ENCODE results near the gene BCAR3. TPM values are rescaled to one million over a fixed set of nuclear protein-coding genes. Genes with fewer than 3 reads are reported as not detected.

BCAR3 gene
- total and polyA plus RNA-seq, 2 experiments from 2014 or later: 22.6 to 23.7 TPM

- Histone ChIP-seq H2AFZ (no peak overlapping the region), H3K4me3 (no peak overlapping the region), H3K4me2 (no peak overlapping the region), H3K4me1 (ENCODE audit: insufficient read depth) (peaks cover 67% of the 10 kb centered on the region), H3K36me3 (replicated peaks; ENCODE audit: insufficient read depth, low read depth) (no peaks in the 10 kb centered on the region), H3K79me2 (peaks cover 60% of the 10 kb centered on the region), H4K20me1 (ENCODE audit: insufficient read depth, poor library complexity, severe bottlenecking) (no peaks in the 10 kb centered on the region), H3K9me3 (ENCODE audit: low read depth) (no peaks in the 10 kb centered on the region), H3K27ac (peak overlapping the region; percentile 94), H3K27me3 (no peaks in the 10 kb centered on the region), H3K9me2 (replicated peaks; ENCODE audit: insufficient read depth) (no peaks in the 10 kb centered on the region)
- no peak for DNase-seq (ENCODE audit: low spot score)
- 75% methylated on average over 6 of the region's 6 CpGs for WGBS (ENCODE audit: low lambda C conversion rate, missing lambda C conversion rate)
- TF ChIP-seq EZH2phosphoT487 (IDR thresholded peaks at IDR 0.05; ENCODE audit: low read depth, severe bottlenecking, unreplicated experiment) (no peak), CTCF (IDR thresholded peaks at IDR 0.05; ENCODE audit: poor library complexity) (no peak), EZH2 (IDR thresholded peaks at IDR 0.05; ENCODE audit: borderline replicate concordance) (no peak)
Observed at GRCh38 chr1:93616996-93617669, 64.5 kb downstream of the BCAR3 start.

- Histone ChIP-seq H3K9me3 (ENCODE audit: low read depth) (no peaks in the 10 kb centered on the region), H4K20me1 (ENCODE audit: insufficient read depth, poor library complexity, severe bottlenecking) (no peaks in the 10 kb centered on the region), H3K27me3 (no peaks in the 10 kb centered on the region), H3K9me2 (replicated peaks; ENCODE audit: insufficient read depth) (no peaks in the 10 kb centered on the region), H3K4me1 (ENCODE audit: insufficient read depth) (peaks cover 67% of the 10 kb centered on the region), H3K36me3 (replicated peaks; ENCODE audit: insufficient read depth, low read depth) (no peaks in the 10 kb centered on the region), H3K4me3 (no peak overlapping the region), H2AFZ (no peak overlapping the region), H3K79me2 (peaks cover 61% of the 10 kb centered on the region), H3K4me2 (no peak overlapping the region), H3K27ac (peak overlapping the region; percentile 94)
- TF ChIP-seq EZH2 (IDR thresholded peaks at IDR 0.05; ENCODE audit: borderline replicate concordance) (no peak), CTCF (IDR thresholded peaks at IDR 0.05; ENCODE audit: poor library complexity) (no peak), EZH2phosphoT487 (IDR thresholded peaks at IDR 0.05; ENCODE audit: low read depth, severe bottlenecking, unreplicated experiment) (no peak)
- 61% methylated on average over 7 of the region's 8 CpGs for WGBS (ENCODE audit: low lambda C conversion rate, missing lambda C conversion rate)
- DNase-seq (ENCODE audit: low spot score): no peak
Observed at GRCh38 chr1:93616221-93616995, 65.2 kb downstream of the BCAR3 start.

DNA sequence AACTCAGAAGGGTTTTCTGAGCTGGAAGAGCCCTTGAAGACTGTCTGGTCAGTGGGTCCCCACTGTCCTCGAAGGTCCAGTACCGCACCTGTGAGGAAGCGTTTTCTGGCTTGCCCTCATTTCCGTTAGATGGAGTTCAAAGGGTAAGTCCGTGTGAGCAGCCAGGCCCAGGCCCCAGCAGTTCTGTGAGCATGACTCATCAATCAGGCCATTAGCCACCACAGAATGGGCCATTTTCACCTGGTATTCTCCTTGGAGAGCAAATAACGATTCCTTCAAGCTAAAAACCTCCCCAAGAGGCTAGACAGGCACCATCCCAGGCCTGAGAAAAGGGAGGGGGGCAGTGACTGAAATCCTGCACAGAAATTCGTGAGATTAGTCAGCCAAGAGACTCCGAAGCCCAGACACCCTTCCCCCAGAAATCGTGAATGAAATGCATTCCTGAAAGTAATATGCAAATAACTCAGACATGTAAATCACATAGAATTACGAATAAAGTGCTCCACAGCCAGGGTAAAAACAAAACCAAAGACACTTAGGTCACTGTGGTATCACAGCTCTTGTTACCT is 66.0 kb downstream of the BCAR3 start:
- Histone ChIP-seq H3K27ac (peak overlapping the region; percentile 94), H2AFZ (no peak overlapping the region), H3K9me3 (ENCODE audit: low read depth) (no peaks in the 10 kb centered on the region), H3K4me1 (ENCODE audit: insufficient read depth) (peaks cover 67% of the 10 kb centered on the region), H3K4me3 (no peak overlapping the region), H3K9me2 (replicated peaks; ENCODE audit: insufficient read depth) (no peaks in the 10 kb centered on the region), H3K4me2 (no peak overlapping the region), H3K27me3 (no peaks in the 10 kb centered on the region), H4K20me1 (ENCODE audit: insufficient read depth, poor library complexity, severe bottlenecking) (no peaks in the 10 kb centered on the region), H3K79me2 (peaks cover 61% of the 10 kb centered on the region), H3K36me3 (replicated peaks; ENCODE audit: insufficient read depth, low read depth) (no peaks in the 10 kb centered on the region)
- WGBS (ENCODE audit: low lambda C conversion rate, missing lambda C conversion rate): 54% methylated on average over 10 of the region's 10 CpGs
- DNase-seq (ENCODE audit: low spot score): peak; percentile 40
- no peak for TF ChIP-seq EZH2phosphoT487 (IDR thresholded peaks at IDR 0.05; ENCODE audit: low read depth, severe bottlenecking, unreplicated experiment)
